Measurements from ENCODE around the gene CUBN. TPM values are rescaled to one million over a fixed set of nuclear protein-coding genes. Genes with fewer than 3 reads are reported as not detected.

Gene CUBN
- total RNA-seq, 2 donors from 2014 or later, result 0.75 to 1.3 TPM

DNA sequence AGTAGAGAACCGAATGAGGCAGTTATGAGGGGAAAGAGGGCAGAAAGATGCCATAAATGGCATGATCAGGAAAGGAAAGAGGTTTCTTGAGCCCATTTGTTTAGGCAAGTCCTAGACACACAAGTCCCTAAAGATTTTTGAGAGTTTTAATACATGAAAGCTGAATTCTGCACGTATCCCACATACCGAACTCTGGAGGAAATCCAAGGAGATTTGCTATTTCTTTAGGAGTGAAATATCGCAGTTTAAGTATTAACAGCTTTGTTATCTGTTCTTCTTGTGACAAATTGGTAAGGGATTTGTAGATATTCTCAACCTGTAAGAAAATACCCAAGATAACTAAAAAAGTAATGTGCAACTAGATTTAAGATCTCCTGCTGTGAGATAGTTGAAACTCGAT, 23.7 kb upstream of the CUBN start:
- Histone ChIP-seq H3K27ac (ENCODE audit: low read depth, low read length) (no peak overlapping the region), H3K9ac (ENCODE audit: extremely low read depth, low read length, poor library complexity, severe bottlenecking) (no peak overlapping the region), H3K4me1 (ENCODE audit: control insufficient read depth, insufficient read depth, low read length) (no peaks in the 10 kb centered on the region), H3K4me3 (ENCODE audit: low read length) (no peak overlapping the region), H3K27me3 (ENCODE audit: control insufficient read depth, insufficient read depth, low read length, poor library complexity, severe bottlenecking) (no peaks in the 10 kb centered on the region), H3K36me3 (ENCODE audit: control insufficient read depth, insufficient read depth, low read length) (no peaks in the 10 kb centered on the region), H3K9me3 (ENCODE audit: control insufficient read depth, low read length) (no peaks in the 10 kb centered on the region)
- Mint-ChIP-seq H3K4me1 (peaks cover 6% of the 10 kb centered on the region), H3K9me3 (no peaks in the 10 kb centered on the region), H3K27me3 (ENCODE audit: insufficient read depth) (no peaks in the 10 kb centered on the region), H3K27ac (no peak overlapping the region), H3K36me3 (ENCODE audit: low read depth) (no peaks in the 10 kb centered on the region), H3K4me3 (no peak overlapping the region)
- no peak for DNase-seq
- TF ChIP-seq, protein P1, sequence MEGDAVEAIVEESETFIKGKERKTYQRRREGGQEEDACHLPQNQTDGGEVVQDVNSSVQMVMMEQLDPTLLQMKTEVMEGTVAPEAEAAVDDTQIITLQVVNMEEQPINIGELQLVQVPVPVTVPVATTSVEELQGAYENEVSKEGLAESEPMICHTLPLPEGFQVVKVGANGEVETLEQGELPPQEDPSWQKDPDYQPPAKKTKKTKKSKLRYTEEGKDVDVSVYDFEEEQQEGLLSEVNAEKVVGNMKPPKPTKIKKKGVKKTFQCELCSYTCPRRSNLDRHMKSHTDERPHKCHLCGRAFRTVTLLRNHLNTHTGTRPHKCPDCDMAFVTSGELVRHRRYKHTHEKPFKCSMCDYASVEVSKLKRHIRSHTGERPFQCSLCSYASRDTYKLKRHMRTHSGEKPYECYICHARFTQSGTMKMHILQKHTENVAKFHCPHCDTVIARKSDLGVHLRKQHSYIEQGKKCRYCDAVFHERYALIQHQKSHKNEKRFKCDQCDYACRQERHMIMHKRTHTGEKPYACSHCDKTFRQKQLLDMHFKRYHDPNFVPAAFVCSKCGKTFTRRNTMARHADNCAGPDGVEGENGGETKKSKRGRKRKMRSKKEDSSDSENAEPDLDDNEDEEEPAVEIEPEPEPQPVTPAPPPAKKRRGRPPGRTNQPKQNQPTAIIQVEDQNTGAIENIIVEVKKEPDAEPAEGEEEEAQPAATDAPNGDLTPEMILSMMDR (conservative IDR thresholded peaks at IDR 0.05), result no peak
- 89 to 95% methylated on average over 4 to 5 of the region's 5 CpGs for WGBS, 2 experiments (ENCODE audit: insufficient coverage in 1 of 2, insufficient read length in 1 of 2)

DNA sequence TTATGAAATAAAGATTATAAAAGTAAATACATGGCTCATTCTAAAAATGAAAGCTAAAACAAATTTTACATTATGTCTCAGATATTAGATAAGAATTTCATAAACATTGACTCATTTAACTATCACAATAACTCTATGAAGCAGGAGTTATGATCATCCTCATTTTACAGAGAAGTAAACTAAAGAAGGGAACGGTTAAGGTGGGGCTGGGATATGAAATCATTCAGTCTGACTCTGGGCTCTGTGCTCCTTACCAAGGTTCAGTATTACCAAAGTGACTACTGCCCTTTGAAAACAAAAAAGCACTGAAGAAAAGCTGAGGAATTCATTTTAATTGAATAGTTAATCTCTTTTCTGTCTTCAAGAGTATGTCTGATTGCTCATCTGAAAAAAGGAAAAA, 22.1 kb upstream of the CUBN start:
- Mint-ChIP-seq H3K4me1 (peaks cover 6% of the 10 kb centered on the region), H3K9me3 (no peaks in the 10 kb centered on the region), H3K36me3 (ENCODE audit: low read depth) (no peaks in the 10 kb centered on the region), H3K27ac (no peak overlapping the region), H3K4me3 (no peak overlapping the region), H3K27me3 (ENCODE audit: insufficient read depth) (no peaks in the 10 kb centered on the region)
- Histone ChIP-seq H3K9me3 (ENCODE audit: control insufficient read depth, low read length) (no peaks in the 10 kb centered on the region), H3K9ac (ENCODE audit: extremely low read depth, low read length, poor library complexity, severe bottlenecking) (no peak overlapping the region), H3K4me3 (ENCODE audit: low read length) (no peak overlapping the region), H3K27me3 (ENCODE audit: control insufficient read depth, insufficient read depth, low read length, poor library complexity, severe bottlenecking) (no peaks in the 10 kb centered on the region), H3K36me3 (ENCODE audit: control insufficient read depth, insufficient read depth, low read length) (no peaks in the 10 kb centered on the region), H3K27ac (ENCODE audit: low read depth, low read length) (no peak overlapping the region), H3K4me1 (ENCODE audit: control insufficient read depth, insufficient read depth, low read length) (no peaks in the 10 kb centered on the region)
- WGBS, 2 experiments (ENCODE audit: insufficient coverage in 1 of 2, insufficient read length in 1 of 2), result 95% methylated on average over 1 of the region's 1 CpG; no CpG with 5 or more reads in 1 of the 2 experiments
- TF ChIP-seq, protein P1 (conservative IDR thresholded peaks at IDR 0.05), result no peak
- DNase-seq, result no peak

DNA sequence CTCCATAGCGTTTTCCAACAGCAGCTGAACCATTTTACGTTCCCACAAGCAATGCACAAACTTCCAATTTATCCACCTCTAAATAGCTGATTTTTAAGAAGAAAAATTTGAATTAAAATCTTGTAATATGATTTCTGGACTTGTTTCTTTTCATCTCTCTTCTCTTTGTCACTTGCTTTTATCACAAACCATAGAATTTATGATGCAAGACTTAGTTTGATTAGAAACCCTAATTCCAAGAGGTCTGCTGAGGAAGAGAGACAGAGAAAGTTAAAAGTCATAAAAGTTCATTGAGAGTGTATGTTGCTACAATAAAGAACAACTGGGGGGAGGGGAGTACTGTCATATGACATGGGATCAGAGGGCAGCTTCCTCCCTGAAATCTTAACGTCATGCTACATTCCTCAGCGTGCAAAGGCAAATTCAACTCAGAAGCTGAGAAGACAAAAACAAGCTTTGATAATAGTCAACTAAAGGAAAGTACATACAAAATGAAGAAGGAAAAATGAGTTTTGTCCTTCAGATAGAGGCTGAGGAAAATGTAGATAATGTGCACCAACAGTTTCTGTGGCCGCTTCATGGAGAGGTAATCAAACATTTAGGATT, 18.4 kb upstream of the CUBN start:
- no peak overlapping the region for H3K9ac ChIP-seq (ENCODE audit: extremely low read depth, low read length, poor library complexity, severe bottlenecking)
- H3K27ac ChIP-seq (ENCODE audit: low read depth, low read length), result peak overlapping the region; percentile 56
- no peaks in the 10 kb centered on the region for H3K9me3 Mint-ChIP-seq
- no peaks in the 10 kb centered on the region for H3K4me1 ChIP-seq (ENCODE audit: control insufficient read depth, insufficient read depth, low read length)
- no peak overlapping the region for H3K27ac Mint-ChIP-seq
- no peak for DNase-seq
- no peak overlapping the region for H3K4me3 ChIP-seq (ENCODE audit: low read length)
- WGBS, 2 experiments (ENCODE audit: insufficient coverage in 1 of 2, insufficient read length in 1 of 2), result 91 to 100% methylated on average over 1 to 4 of the region's 5 CpGs
- H3K36me3 Mint-ChIP-seq (ENCODE audit: low read depth), result no peaks in the 10 kb centered on the region
- no peaks in the 10 kb centered on the region for H3K27me3 Mint-ChIP-seq (ENCODE audit: insufficient read depth)
- no peaks in the 10 kb centered on the region for H3K9me3 ChIP-seq (ENCODE audit: control insufficient read depth, low read length)
- H3K36me3 ChIP-seq (ENCODE audit: control insufficient read depth, insufficient read depth, low read length), result no peaks in the 10 kb centered on the region
- TF ChIP-seq, protein P1 (conservative IDR thresholded peaks at IDR 0.05), result no peak
- H3K27me3 ChIP-seq (ENCODE audit: control insufficient read depth, insufficient read depth, low read length, poor library complexity, severe bottlenecking), result no peaks in the 10 kb centered on the region
- no peaks in the 10 kb centered on the region for H3K4me1 Mint-ChIP-seq
- H3K4me3 Mint-ChIP-seq, result no peak overlapping the region

All from endodermal cell (in vitro differentiated cells).